ENCODE results near the gene ADAMTS16.

ADAMTS16 gene

GRCh38 chr5:5331848-5332247 is 191.7 kb downstream of the ADAMTS16 start:
- H3K4me3 ChIP-seq (ENCODE audit: low read depth, low read length), result no peak overlapping the region
- no peak for DNase-seq (ENCODE audit: low read depth)
- no peak for TF ChIP-seq CTCF (IDR thresholded peaks at IDR 0.05; ENCODE audit: insufficient read depth, low read depth, low read length, missing control alignments)

GRCh38 chr5:5332287-5332686 is 192.2 kb downstream of the ADAMTS16 start:
- H3K4me3 ChIP-seq (ENCODE audit: low read depth, low read length), result no peak overlapping the region
- TF ChIP-seq CTCF (IDR thresholded peaks at IDR 0.05; ENCODE audit: insufficient read depth, low read depth, low read length, missing control alignments), result no peak
- no peak for DNase-seq (ENCODE audit: low read depth)

GRCh38 chr5:5335107-5335506 is 195.0 kb downstream of the ADAMTS16 start:
- no peak for DNase-seq (ENCODE audit: low read depth)
- no peak for TF ChIP-seq CTCF (IDR thresholded peaks at IDR 0.05; ENCODE audit: insufficient read depth, low read depth, low read length, missing control alignments)
- H3K4me3 ChIP-seq (ENCODE audit: low read depth, low read length), result no peak overlapping the region

GRCh38 chr5:5335700-5336264 is 195.7 kb downstream of the ADAMTS16 start:
- TF ChIP-seq CTCF (IDR thresholded peaks at IDR 0.05; ENCODE audit: insufficient read depth, low read depth, low read length, missing control alignments), result no peak
- no peak overlapping the region for H3K4me3 ChIP-seq (ENCODE audit: low read depth, low read length)
- DNase-seq (ENCODE audit: low read depth), result no peak

GRCh38 chr5:5339257-5339656 is 199.1 kb downstream of the ADAMTS16 start:
- no peak for TF ChIP-seq CTCF (IDR thresholded peaks at IDR 0.05; ENCODE audit: insufficient read depth, low read depth, low read length, missing control alignments)
- no peak for DNase-seq (ENCODE audit: low read depth)
- H3K4me3 ChIP-seq (ENCODE audit: low read depth, low read length), result no peak overlapping the region

- DNase-seq (ENCODE audit: low read depth), result no peak
- H3K4me3 ChIP-seq (ENCODE audit: low read depth, low read length), result no peak overlapping the region
These were observed 200.1 kb downstream of the ADAMTS16 start for GRCh38 chr5:5340206-5340729.

More at GRCh38 chr5:5340206-5340729, 200.1 kb downstream of the ADAMTS16 start:
- no peak for TF ChIP-seq CTCF (IDR thresholded peaks at IDR 0.05; ENCODE audit: insufficient read depth, low read depth, low read length, missing control alignments)
